DMS114 treated with DMSO at 0.1 percent for 48 hours (cell line): ENCODE results near the gene ST8SIA4.
"Not testable (repeated sequence)": the region's sequence is repeated elsewhere in the genome, so short reads cannot be mapped to it uniquely, and the experiment has no call there.

Experiments
- DNase-seq: peaks from one replicate; lab custom pipeline; 2025; ENCODE audit not compliant: unreplicated experiment; lab: John Stamatoyannopoulos, UW

ST8SIA4 gene

GRCh38 chr5:100788417-100788816, 114.7 kb downstream of the ST8SIA4 start:
- DNase-seq = no peak

DNA sequence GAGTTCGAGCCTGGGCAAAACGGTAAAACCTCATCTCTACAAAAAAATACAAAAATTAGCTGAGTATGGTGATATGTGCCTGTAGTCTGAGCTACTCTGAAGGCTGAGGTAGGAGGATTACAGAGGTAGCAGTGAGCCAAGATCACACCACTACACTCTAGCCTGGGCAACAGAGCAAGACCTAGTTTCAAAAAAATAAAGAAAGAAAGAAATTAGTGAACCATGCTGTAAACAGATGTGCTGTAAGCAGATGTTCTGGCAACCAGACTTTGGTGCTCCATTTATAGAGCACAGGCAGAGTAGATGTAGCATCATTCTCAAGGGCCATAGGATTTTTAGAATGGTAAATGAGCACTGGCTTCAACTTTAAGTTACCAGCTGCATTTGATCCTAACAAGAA, 115.4 kb downstream of the ST8SIA4 start:
- DNase-seq = no peak

DNA sequence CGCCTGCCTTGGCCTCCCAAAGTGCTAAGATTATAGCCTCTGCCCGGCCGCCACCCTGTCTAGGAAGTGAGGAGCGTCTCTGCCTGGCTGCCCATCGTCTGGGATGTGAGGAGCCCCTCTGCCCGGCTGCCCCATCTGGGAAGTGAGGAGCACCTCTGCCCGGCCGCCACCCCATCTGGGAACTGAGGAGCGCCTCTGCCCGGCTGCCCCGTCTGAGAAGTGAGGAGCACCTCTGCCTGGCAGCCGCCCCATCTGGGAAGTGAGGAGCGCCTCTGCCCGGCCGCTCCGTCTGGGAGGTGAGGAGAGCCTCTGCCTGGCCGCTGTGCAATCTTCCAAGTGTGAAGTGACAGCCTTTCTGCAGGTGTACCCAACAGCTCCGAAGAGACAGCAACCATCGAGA, 117.5 kb downstream of the ST8SIA4 start:
- not testable (repeated sequence) for DNase-seq

DNA sequence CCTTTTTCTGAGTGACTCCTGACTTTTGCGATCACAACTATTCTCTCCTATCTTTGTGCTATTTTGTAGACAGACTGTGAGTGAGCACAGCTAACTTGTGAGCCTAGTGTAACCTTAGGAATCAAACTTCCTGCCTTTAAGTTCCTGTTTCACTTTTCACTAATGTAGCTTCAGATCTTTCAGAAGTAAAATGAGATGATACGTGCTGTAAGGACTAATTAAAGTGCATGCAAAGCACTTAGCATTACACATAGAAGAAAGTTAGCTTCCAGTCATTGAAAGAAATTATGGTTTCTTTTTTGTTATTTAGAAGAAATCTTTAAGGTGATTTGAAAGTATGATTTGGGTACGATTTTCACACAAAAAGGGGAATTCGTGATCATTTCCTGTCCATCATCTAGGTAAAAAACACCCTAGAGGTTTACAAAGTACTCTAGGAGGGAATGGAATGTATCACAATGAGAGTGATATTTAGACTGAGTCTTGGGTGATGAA, 122.7 kb downstream of the ST8SIA4 start:
- no peak for DNase-seq

DNA sequence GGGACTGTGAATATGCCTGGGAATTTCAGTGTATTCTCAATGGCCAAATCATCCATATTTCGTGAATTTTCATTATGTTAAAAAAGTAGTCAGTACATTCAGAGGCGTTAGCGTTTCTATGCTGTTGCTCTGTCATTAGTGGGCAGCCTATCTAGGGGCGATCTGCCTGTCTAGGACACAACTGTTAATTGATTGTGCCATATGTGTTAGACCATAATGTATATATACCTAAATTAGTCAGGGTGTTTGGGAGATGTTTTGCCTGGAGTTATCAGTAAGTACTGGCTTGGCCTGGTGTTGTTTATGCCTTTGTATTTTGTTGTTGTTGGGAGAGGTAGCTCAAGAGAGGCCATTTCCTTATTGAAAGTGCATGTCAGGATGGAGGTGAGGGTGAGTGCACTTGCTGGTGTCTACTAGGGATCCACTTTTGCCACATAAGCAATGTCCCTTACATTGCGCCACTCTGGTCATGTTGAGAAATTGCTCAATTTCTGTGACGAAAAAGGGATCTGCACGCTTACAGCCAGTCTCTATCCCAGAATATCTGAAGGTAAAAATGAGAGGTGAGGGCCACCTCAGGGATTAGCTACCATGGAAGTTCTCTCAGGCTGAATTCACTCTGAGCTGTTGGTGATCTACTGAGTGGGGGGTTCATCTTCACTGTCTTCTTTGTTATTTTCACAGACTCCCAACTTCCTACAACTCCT, 123.3 kb downstream of the ST8SIA4 start:
- DNase-seq = no peak

GRCh38 chr5:100777680-100778300, 125.3 kb downstream of the ST8SIA4 start:
- DNase-seq = no peak

DNA sequence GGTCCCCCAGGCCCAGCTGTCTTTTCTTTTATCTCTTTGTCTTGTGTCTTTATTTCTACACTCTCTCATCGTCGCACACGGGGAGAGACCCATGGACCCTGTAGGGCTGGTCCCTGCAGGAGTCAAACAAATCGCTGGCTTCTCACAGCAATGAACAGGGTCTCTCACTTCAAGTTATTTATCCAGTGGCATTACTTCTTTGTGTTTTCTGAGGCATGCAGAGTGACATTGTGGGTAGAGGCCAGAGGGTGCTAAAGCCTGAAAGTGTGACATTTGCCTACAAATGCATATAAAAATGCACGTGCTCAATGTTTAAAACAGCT, 127.6 kb downstream of the ST8SIA4 start:
- no peak for DNase-seq

DNA sequence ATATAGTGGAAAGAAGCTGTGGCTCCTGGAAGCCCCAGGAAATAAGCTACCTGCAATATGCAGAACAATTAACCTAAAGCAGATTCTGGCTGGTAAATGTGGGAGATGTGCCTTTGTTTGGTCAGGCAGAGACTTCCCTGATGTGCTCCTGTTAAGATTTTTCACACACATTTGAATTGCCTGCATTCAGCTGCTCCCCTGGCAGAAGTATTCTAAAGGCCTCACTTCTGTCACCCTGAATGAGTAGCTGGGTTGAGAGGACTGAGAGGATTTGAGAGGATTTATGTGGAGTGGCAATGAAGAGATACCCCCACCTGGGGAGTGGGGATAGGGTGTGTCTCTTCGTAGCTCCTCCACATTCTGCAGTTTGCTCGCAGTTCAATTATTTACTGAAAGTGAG, 130.5 kb downstream of the ST8SIA4 start:
- DNase-seq = no peak

DNA sequence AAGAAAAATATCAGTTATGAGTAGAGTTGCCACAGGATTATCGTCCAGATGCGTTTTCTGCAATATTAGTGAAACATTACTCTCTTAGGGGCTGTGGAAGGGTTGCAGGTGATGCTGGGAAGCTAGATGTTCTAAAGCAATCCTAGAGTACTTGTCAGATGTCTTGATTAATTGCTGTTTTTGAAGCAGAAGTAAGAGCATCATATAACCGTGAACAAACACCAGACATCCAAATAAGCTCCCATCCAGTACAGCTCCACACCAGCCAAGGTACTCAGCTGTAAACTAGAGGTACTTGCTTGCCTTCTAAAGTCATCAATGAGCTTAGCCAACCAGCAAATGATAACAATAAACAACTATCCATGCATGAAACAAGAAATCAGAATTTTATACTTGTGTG, 131.1 kb downstream of the ST8SIA4 start:
- no peak for DNase-seq

DNA sequence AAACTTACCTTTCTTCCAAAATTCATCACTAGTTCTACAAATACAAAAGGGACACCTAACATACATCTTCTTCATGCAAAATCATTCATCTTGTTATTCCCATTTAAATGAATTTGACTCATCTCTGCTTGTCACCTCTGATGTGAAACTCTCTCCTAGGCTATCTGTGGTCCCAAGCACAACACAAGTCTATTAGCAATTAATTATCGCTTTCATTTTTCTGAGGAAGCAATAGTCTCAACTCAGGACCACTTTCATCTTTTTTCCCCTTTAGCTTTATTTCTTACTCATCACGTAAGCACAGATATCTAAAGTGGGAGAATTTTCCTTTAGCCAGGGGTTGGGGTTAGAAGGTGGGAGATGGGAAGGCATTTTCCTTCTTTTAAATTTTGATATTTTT, 131.9 kb downstream of the ST8SIA4 start:
- no peak for DNase-seq

- DNase-seq = no peak
Measured at GRCh38 chr5:100768221-100768620, 134.9 kb downstream of the ST8SIA4 start.

GRCh38 chr5:100762995-100763394, 140.1 kb downstream of the ST8SIA4 start:
- no peak for DNase-seq

DNA sequence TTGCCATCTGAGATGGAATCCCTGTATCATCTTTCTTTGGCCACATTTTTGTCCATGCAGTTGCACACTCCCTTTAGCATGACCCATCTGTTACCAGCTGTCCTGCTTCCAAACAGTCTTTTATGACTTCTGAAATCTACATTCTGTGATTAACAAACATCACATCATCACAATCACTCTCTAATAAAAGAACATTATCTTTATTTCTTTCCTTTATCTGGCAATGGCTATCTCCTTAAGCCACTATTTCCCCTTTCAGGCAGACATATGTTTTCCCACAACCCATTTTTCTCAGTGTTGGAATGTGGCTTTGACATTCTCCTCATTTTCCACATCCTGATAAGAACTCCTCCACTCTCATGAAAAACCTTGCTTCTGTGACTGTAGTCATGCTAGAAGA, 141.0 kb downstream of the ST8SIA4 start:
- no peak for DNase-seq

DNA sequence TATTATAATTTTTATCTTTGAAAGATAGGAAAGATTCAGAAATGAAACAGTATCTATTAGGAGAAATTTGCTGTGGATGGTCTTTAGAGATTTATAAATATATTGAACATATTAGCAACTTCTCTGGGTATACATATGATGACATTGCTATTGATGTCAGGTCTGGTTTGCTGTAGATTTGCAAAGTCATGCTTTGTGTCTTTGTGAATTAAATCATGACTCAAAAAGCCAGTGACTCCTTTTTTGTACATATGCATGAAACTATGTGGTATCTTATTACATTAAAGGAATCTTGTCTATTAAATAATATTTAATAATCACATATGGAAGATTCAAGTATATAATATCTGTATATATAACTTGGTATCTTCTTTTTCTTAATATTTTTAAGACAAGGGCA, 141.9 kb downstream of the ST8SIA4 start:
- no peak for DNase-seq

GRCh38 chr5:100760688-100761087, 142.4 kb downstream of the ST8SIA4 start:
- DNase-seq = no peak

DNA sequence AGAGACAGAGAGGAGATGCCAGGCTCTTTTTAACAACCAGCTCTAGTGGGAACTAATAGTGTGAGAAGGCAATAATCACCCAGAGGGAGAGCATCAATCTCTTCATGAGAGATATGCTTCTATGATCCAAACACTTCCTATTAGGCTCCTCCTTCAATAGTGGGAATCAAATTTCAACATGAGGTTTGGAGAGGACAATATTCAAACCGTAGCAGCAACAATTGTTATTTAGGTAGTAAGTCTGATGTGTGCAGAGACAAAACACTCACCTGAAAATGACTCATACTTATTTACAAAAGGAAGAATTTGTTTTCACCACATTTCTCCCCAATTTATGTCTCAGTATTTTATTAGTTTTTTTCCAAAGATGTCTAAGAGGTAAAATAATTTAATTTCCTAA, 144.3 kb downstream of the ST8SIA4 start:
- DNase-seq = no peak

GRCh38 chr5:100758306-100758705, 144.8 kb downstream of the ST8SIA4 start:
- DNase-seq = no peak

GRCh38 chr5:100757618-100758017, 145.5 kb downstream of the ST8SIA4 start:
- DNase-seq = no peak
